GM12864 (cell line): ENCODE data around the gene DENND5A.
"Not testable (repeated sequence)": the region's sequence is repeated elsewhere in the genome, so short reads cannot be mapped to it uniquely, and the experiment has no call there.

Experiments
- DNase-seq: peaks from one replicate; pipeline ENCODE4 v3.0.0-alpha.2; 2011; ENCODE audit warnings: low read depth
- H3K4me3 ChIP-seq: 2 replicates; pipeline ENCODE4 v1.5.1; 2011; ENCODE audit warnings: mild to moderate bottlenecking, low read depth, low read length, control low read depth
- TF ChIP-seq, protein P1 (sequence below): IDR thresholded peaks from 2 replicates; pipeline ENCODE4 v1.5.1; 2011; ENCODE audit warnings: low read depth, mild to moderate bottlenecking, moderate library complexity, low read length, control low read depth, inconsistent platforms; ENCODE audit errors: missing control alignments

The DENND5A gene

GRCh38 chr11:9172389-9172788 lies 92.8 kb downstream of the DENND5A start:
- TF ChIP-seq, protein P1, sequence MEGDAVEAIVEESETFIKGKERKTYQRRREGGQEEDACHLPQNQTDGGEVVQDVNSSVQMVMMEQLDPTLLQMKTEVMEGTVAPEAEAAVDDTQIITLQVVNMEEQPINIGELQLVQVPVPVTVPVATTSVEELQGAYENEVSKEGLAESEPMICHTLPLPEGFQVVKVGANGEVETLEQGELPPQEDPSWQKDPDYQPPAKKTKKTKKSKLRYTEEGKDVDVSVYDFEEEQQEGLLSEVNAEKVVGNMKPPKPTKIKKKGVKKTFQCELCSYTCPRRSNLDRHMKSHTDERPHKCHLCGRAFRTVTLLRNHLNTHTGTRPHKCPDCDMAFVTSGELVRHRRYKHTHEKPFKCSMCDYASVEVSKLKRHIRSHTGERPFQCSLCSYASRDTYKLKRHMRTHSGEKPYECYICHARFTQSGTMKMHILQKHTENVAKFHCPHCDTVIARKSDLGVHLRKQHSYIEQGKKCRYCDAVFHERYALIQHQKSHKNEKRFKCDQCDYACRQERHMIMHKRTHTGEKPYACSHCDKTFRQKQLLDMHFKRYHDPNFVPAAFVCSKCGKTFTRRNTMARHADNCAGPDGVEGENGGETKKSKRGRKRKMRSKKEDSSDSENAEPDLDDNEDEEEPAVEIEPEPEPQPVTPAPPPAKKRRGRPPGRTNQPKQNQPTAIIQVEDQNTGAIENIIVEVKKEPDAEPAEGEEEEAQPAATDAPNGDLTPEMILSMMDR, result no peak
- DNase-seq, result no peak

DNA sequence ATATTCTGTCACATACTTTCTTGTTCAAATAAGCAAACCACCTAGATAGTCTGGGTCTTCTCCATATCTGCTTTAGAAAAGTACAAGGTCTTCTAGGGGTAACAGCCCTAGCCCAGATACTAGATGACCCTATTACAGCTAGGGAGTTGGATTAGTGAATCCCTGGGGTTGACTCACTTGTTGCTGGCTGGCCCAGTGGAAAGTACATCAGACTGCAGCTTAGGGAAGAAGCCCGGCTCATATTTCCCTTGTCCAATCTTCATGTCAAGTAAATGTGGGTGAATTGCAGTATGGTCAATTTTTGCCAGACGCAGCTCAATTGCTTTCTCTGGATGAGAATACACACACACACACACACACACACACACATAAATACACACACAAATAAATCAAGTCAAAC lies 94.7 kb downstream of the DENND5A start:
- no peak for DNase-seq
- TF ChIP-seq, protein P1, result no peak
- no peak overlapping the region for H3K4me3 ChIP-seq

More at GRCh38 chr11:9172389-9172788, 92.8 kb downstream of the DENND5A start:
- no peak overlapping the region for H3K4me3 ChIP-seq

DNA sequence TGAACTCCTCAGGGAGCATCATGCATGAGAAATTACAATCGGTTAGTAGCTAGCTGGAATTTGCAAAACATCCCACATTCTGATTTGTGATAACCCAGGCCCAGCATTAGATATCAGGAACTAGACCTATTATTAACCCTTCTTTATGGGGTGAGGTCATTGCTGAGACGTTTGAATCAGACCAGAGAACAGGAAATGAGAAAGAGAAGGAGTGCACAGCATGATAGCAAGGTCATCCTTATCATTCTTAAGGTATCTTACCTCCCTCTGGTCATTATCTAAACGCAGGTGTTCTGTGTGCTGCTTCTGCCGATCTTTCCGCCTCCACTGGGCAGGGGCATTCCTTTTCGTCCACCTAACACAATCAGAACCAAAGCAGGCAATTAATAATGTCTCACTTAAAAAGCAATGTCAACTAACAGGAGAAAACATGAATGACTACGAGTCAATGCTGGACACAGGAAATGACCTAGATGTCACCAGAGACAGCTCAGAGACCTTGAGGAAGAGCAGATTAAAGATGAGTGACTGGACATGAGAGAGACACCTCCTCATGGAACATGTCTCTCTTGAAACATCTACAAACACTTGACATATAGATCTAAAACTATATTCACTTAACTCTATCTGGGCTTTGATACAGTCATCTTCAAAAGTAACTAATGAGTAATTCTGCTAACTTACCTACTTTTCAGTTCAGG lies 95.4 kb downstream of the DENND5A start:
- DNase-seq, result no peak
- TF ChIP-seq, protein P1, result no peak
- H3K4me3 ChIP-seq, result no peak overlapping the region

GRCh38 chr11:9161991-9162390 lies 103.2 kb downstream of the DENND5A start:
- not testable (repeated sequence) for DNase-seq, H3K4me3 ChIP-seq

DNA sequence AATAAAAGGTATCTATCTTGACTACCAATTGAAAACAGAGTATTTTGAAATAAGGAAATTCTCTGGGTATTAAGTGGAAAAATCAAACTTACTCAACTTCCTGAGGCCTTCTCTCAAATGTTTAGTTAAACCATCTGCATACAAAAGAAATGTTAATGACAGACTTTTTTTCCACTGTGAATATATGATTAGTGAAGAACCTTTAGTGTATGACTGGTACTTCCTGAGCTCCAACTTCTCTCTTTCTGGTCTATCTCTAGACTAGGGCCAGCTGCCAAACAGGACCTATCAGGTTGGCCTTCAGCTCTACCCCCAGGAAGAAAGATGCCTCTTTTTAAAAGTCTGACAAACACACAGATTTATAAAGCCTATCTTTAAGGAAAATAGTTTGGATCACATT lies 105.0 kb downstream of the DENND5A start:
- DNase-seq, result no peak
- H3K4me3 ChIP-seq, result no peak overlapping the region
- TF ChIP-seq, protein P1, result no peak

GRCh38 chr11:9158898-9159391 lies 106.2 kb downstream of the DENND5A start:
- H3K4me3 ChIP-seq, result no peak overlapping the region
- DNase-seq, result no peak
- TF ChIP-seq, protein P1, result no peak

DNA sequence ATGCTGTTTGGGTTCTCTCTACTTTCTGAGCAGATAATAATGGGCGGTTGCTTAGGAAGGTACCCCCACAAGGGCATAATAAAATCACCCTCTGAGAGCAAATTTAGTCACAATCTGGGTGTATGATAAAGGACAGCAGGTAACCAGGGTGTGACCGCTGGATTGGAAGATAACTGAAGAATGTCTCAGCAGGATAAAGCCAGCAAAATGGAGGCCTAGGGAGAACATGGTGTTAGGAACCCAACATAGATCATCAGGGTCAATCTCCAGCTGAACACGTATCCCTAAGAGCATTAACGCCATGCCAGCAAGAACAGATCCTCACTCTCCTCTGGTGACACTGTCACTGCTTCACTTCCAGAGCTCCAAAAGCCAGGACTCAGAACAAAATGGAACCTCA lies 109.2 kb downstream of the DENND5A start:
- TF ChIP-seq, protein P1, result no peak
- DNase-seq, result no peak
- H3K4me3 ChIP-seq, result no peak overlapping the region
